CD4-positive, alpha-beta T cell (primary cell): Measurements from ENCODE around the gene ZFTA. TPM values are rescaled to one million over a fixed set of nuclear protein-coding genes. Genes with fewer than 3 reads are reported as not detected.

Experiments
- ATAC-seq: fragments of 200-7000 bp; cut with Tn5 transposase; one replicate; pipeline ENCODE4 v1.10.0; 2022; ENCODE audit warnings: mild to moderate bottlenecking; ENCODE audit not compliant: poor library complexity
- CTCF ChIA-PET: fragments of 350-600 bp; sonication (Branson Sonifier 250); formaldehyde crosslinking; loops from one replicate; lab custom pipeline; 2021; ENCODE audit warnings: antibody characterized with exemption, inconsistent platforms; lab: Charles Lee
- POLR2A ChIA-PET: fragments of 350-600 bp; sonication (Branson Sonifier 250); formaldehyde crosslinking; loops from one replicate; lab custom pipeline; 2021; ENCODE audit warnings: antibody characterized with exemption, inconsistent platforms; lab: Charles Lee
- DNase-seq, 14 experiments: peaks; one replicate each; pipeline ENCODE4 v3.0.0-alpha.2; 2013 to 2020; ENCODE audit warnings: mixed read lengths in 2 of 14
- H3K27ac ChIP-seq, 2 donors: one replicate each; pipeline versions ENCODE4 v1.5.1 to v1.7.0; 2013; ENCODE audit warnings: low read length in 2 of 2, low read depth in 1 of 2, mild to moderate bottlenecking in 1 of 2
- H3K27me3 ChIP-seq, 2 experiments: 1 replicate in 1 of 2; 2 replicates in 1 of 2; pipeline versions ENCODE4 v1.6.1 to v1.7.0; 2013; ENCODE audit warnings: low read length in 2 of 2, control low read depth in 1 of 2, mild to moderate bottlenecking in 1 of 2, moderate library complexity in 1 of 2; ENCODE audit not compliant: insufficient read depth in 2 of 2, control insufficient read depth in 1 of 2
- H3K36me3 ChIP-seq: one replicate; pipeline ENCODE4 v1.6.1; 2013; ENCODE audit warnings: low read length, control low read depth; ENCODE audit not compliant: insufficient read depth
- H3K4me1 ChIP-seq: one replicate; pipeline ENCODE4 v1.6.1; 2013; ENCODE audit warnings: low read length, control low read depth; ENCODE audit not compliant: insufficient read depth
- H3K4me3 ChIP-seq: one replicate; pipeline ENCODE4 v1.5.1; 2013; ENCODE audit warnings: mild to moderate bottlenecking, low read length, moderate library complexity
- H3K9me3 ChIP-seq, 2 experiments: 1 replicate in 1 of 2; 2 replicates in 1 of 2; pipeline versions ENCODE4 v1.6.1 to v1.7.0; 2013; ENCODE audit warnings: low read length in 2 of 2, mild to moderate bottlenecking in 2 of 2, control low read depth in 1 of 2, moderate library complexity in 1 of 2; ENCODE audit not compliant: control insufficient read depth in 1 of 2, insufficient read depth in 1 of 2
- H3K27ac Mint-ChIP-seq: one replicate; pipeline ENCODE4 v1.8.0; 2020; ENCODE audit warnings: mixed read lengths
- H3K27me3 Mint-ChIP-seq: one replicate; pipeline ENCODE4 v1.8.0; 2021; ENCODE audit warnings: mixed read lengths
- H3K36me3 Mint-ChIP-seq: one replicate; pipeline ENCODE4 v1.8.0; 2021; ENCODE audit warnings: low read depth, mixed read lengths
- H3K4me1 Mint-ChIP-seq: one replicate; pipeline ENCODE4 v1.8.0; 2021; ENCODE audit warnings: low read depth, mixed read lengths
- H3K4me3 Mint-ChIP-seq: one replicate; pipeline ENCODE4 v1.8.0; 2020; ENCODE audit warnings: mild to moderate bottlenecking, mixed read lengths
- H3K9me3 Mint-ChIP-seq: one replicate; pipeline ENCODE4 v1.8.0; 2020; ENCODE audit warnings: mixed read lengths
- CTCF ChIP-seq: fragments of 200-600 bp; IDR thresholded peaks from one replicate; pipeline ENCODE4 v1.8.0; 2022; ENCODE audit warnings: antibody characterized with exemption, mild to moderate bottlenecking
- intact Hi-C, 2 experiments: fragments of 100-400 bp; cut with DNase I in 1 of 2; cut with micrococcal nuclease in 1 of 2; formaldehyde crosslinking; loops; one replicate each; pipeline versions ENCODE4 v1.15.1 to v1.9.0; 2023 to 2025; cut with DNase I, micrococcal nuclease
- polyA plus RNA-seq, 2 donors: library from polyadenylated mRNA; unstranded; fragments of 120-200 nt; gene quantifications; one replicate each; pipeline ENCODE4 v1.2.1, GENCODE V29; 2013
- total RNA-seq, 174 experiments: library from RNA in 2 of 174; stranded (reverse) in 2 of 174; gene quantifications; one replicate each; pipeline ENCODE4 v1.2.3 and lab custom pipeline; 2021 to 2026

Gene ZFTA
- total RNA-seq (1 to 10 TPM in 1 of 2 experiments, under 1 TPM in 1; 0.95 to 1.0 TPM), total RNA-seq (lab: John Stamatoyannopoulos, UW) (1.6 to 27.5 (median 7.5) reads per million in 172 experiments)
- polyA plus RNA-seq (2013, experiment 1 of 2): 1.3 TPM
- 2.1 TPM for polyA plus RNA-seq (2013, experiment 2 of 2)

DNA sequence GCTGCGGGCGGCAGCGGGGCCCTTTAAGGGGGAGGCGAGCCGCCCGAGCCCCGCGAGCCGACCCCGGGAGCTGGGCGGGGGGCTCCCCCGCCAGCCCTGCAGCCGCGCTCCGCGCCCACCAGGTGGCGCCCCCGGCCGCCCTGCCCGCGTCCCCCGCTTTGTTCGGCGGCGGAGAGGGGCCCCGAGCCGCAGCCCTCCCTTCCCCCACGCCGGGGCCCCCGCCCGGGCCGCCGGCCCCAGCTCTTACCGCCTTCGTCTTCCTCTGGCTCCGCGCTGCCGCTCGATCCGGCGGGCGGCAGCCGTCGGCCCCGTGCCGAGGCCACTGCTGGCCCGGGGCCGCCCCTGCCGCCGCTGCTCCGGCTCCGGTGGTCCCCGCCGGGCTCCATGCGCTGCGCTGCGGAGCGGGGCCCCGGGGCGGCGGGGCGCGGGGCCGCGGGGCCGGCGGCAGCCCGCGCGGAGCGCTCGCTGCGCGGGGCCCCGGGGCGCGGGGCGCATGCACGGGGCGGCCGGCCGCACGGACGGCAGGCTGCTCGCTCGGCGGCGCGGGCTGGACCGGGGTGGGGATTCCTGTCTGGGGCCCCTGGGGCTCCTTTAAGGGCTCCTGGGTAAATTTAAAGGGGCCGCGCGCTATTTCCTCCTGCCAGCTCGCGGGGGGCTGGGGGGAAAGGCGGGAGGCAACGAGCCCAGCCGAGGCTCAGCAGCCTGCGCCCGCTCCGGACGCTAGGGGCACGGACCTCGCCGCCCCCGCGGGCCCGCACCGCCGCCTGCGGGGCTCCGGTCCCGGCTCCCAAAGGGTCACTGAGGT lies at the start of gene ZFTA:
Gene ZFTA, minus strand, starts transcription at position 539 of the 805 bp plus-strand sequence. Its CDS starts 153 bp downstream, at position 386.
- H3K9me3 ChIP-seq: peaks cover 0 to 6% of the 10 kb centered on the region in 2 experiments
- peaks cover 20% of the 10 kb centered on the region for H3K4me1 ChIP-seq
- H3K27me3 ChIP-seq: peaks cover 10 to 19% of the 10 kb centered on the region in 2 experiments
- peak within 1 kb of the TSS; percentile 97 for H3K4me3 Mint-ChIP-seq
- H3K36me3 ChIP-seq: no peaks in the 10 kb centered on the region
- H3K4me1 Mint-ChIP-seq: peaks cover 13% of the 10 kb centered on the region
- intact Hi-C loops: loop anchor here in 1 of 2 experiments (1.0 to 10.0 kb wide), 5 partner anchors 46 to 380 kb away; no protein-coding TSS in a partner anchor
- H3K4me3 ChIP-seq: peak within 1 kb of the TSS; percentile 82
- DNase-seq (peak; percentile 21 to 81 (median 52)), ATAC-seq (peak; percentile 68)
- H3K27ac ChIP-seq: no peak within 1 kb of the TSS
- peaks cover 7% of the 10 kb centered on the region for H3K36me3 Mint-ChIP-seq
- peaks cover 11% of the 10 kb centered on the region for H3K27me3 Mint-ChIP-seq
- ChIA-PET CTCF (interaction anchor here (0.5 to 1.7 kb wide), 9 partner anchors 11 to 385 kb away, joined by 3 to 9 read pairs (median 4); no protein-coding TSS in a partner anchor), POLR2A (interaction anchor here (0.6 to 1.6 kb wide), 5 partner anchors 17 to 1743 kb away, joined by 3 to 4 read pairs (median 3); partner anchors contain the start of genes RTN3 and STIP1)
- peak within 1 kb of the TSS; percentile 16 for H3K27ac Mint-ChIP-seq
- TF ChIP-seq CTCF: no peak
- H3K9me3 Mint-ChIP-seq: no peaks in the 10 kb centered on the region

GRCh38 chr11:63817758-63818498 lies 49.4 kb upstream of the ZFTA start:
- intact Hi-C loops: no loop called here
- TF ChIP-seq CTCF: no peak
- DNase-seq: no peak
- no peaks in the 10 kb centered on the region for H3K9me3 Mint-ChIP-seq
- ChIA-PET POLR2A (no interaction called here), CTCF (no interaction called here)
- H3K4me3 ChIP-seq: no peak overlapping the region
- no peak for ATAC-seq
- H3K4me1 ChIP-seq: peaks cover 11% of the 10 kb centered on the region
- H3K4me3 Mint-ChIP-seq: no peak overlapping the region
- peaks cover 48% of the 10 kb centered on the region for H3K36me3 Mint-ChIP-seq
- H3K9me3 ChIP-seq: no peaks in the 10 kb centered on the region
- no peak overlapping the region for H3K27ac ChIP-seq
- H3K4me1 Mint-ChIP-seq: peaks cover 20% of the 10 kb centered on the region
- no peak overlapping the region for H3K27ac Mint-ChIP-seq
- no peaks in the 10 kb centered on the region for H3K27me3 Mint-ChIP-seq
- H3K36me3 ChIP-seq: peaks cover 40% of the 10 kb centered on the region
- H3K27me3 ChIP-seq: no peaks in the 10 kb centered on the region

GRCh38 chr11:63816732-63817131 lies 48.2 kb upstream of the ZFTA start:
- H3K36me3 Mint-ChIP-seq: peaks cover 41% of the 10 kb centered on the region
- no peak overlapping the region for H3K27ac ChIP-seq
- ATAC-seq: no peak
- peaks cover 32% of the 10 kb centered on the region for H3K36me3 ChIP-seq
- CTCF ChIA-PET: no interaction called here
- peaks cover 20% of the 10 kb centered on the region for H3K4me1 Mint-ChIP-seq
- no peaks in the 10 kb centered on the region for H3K9me3 ChIP-seq
- no peaks in the 10 kb centered on the region for H3K27me3 Mint-ChIP-seq
- no peak overlapping the region for H3K27ac Mint-ChIP-seq
- TF ChIP-seq CTCF: no peak
- H3K9me3 Mint-ChIP-seq: no peaks in the 10 kb centered on the region
- intact Hi-C loops: no loop called here
- peaks cover 17% of the 10 kb centered on the region for H3K4me1 ChIP-seq
- no peak for DNase-seq
- no peak overlapping the region for H3K4me3 Mint-ChIP-seq
- no peaks in the 10 kb centered on the region for H3K27me3 ChIP-seq
- POLR2A ChIA-PET: no interaction called here
- no peak overlapping the region for H3K4me3 ChIP-seq
